Endothelial cell of umbilical vein (primary cell): ENCODE data around the gene XPOT. TPM values are rescaled to one million over a fixed set of nuclear protein-coding genes. Genes with fewer than 3 reads are reported as not detected.

ENCODE experiments used
- BruUV-seq: library from RNA; stranded (reverse); fragments of 400-500 nt; replicated peaks from 2 replicates; lab custom pipeline; 2021; lab: Mats Ljungman, UMichigan
- CTCF ChIA-PET: fragments of 300-600, 350-600 bp; sonication (Branson Sonifier 250); formaldehyde crosslinking; loops from one replicate; lab custom pipeline; 2021; ENCODE audit warnings: antibody characterized with exemption, inconsistent platforms; lab: Charles Lee
- POLR2A ChIA-PET: fragments of 300-600, 350-600 bp; sonication (Branson Sonifier 250); formaldehyde crosslinking; loops from one replicate; lab custom pipeline; 2021; ENCODE audit warnings: antibody characterized with exemption, inconsistent platforms; lab: Charles Lee
- DNase-seq: peaks from one replicate; pipeline ENCODE4 v3.0.0-alpha.2; 2011; ENCODE audit warnings: low read depth, low spot score
- FAIRE-seq: peaks from 2 replicates; lab custom pipeline; 2011; peaks lifted over from hg19 to GRCh38; lab: Jason Lieb, UNC
- H2AFZ ChIP-seq: 2 replicates; pipeline ENCODE4 v1.6.0; 2012; ENCODE audit warnings: low read depth, low read length, control low read depth, inconsistent platforms
- H3K27ac ChIP-seq: 2 replicates; pipeline ENCODE4 v1.5.1; 2011; ENCODE audit warnings: low read depth, mild to moderate bottlenecking, control low read depth, low read length, moderate library complexity; ENCODE audit not compliant: insufficient read depth
- H3K27me3 ChIP-seq, 2 experiments: 2 replicates each; pipeline versions ENCODE4 v1.6.0 to v1.6.1; 2011; ENCODE audit warnings: low read length in 2 of 2, mixed read lengths in 1 of 2; ENCODE audit not compliant: control insufficient read depth in 2 of 2, insufficient read depth in 2 of 2
- H3K36me3 ChIP-seq, 2 experiments: 2 replicates in 1 of 2; 3 replicates in 1 of 2; pipeline ENCODE4 v1.5.1; 2011; ENCODE audit warnings: low read length in 2 of 2, mild to moderate bottlenecking in 1 of 2, moderate library complexity in 1 of 2; ENCODE audit not compliant: control insufficient read depth in 2 of 2, insufficient read depth in 2 of 2; ENCODE audit errors: extremely low read depth in 1 of 2
- H3K4me1 ChIP-seq: 3 replicates; pipeline ENCODE4 v1.5.1; 2011; ENCODE audit warnings: mild to moderate bottlenecking, low read length; ENCODE audit not compliant: control insufficient read depth, insufficient read depth; ENCODE audit errors: extremely low read depth
- H3K4me2 ChIP-seq: 2 replicates; pipeline ENCODE4 v1.6.1; 2011; ENCODE audit warnings: low read length, control low read depth, mixed read lengths; ENCODE audit not compliant: insufficient read depth
- H3K4me3 ChIP-seq, 3 experiments: fragments of 200-600 bp in 1 of 3; sonication (generic), shearing (Covaris generic) in 1 of 3; replicated peaks in 1 of 3; 2 replicates each; pipeline ENCODE4 v1.5.1; 2011 to 2016; ENCODE audit warnings: control low read depth in 3 of 3, low read length in 3 of 3, mild to moderate bottlenecking in 2 of 3, inconsistent platforms in 1 of 3, low read depth in 1 of 3, moderate library complexity in 1 of 3; ENCODE audit not compliant: insufficient read depth in 1 of 3
- H3K79me2 ChIP-seq: 2 replicates; pipeline ENCODE4 v1.6.0; 2012; ENCODE audit warnings: low read length, inconsistent platforms; ENCODE audit not compliant: control insufficient read depth, insufficient read depth
- H3K9ac ChIP-seq: replicated peaks from 2 replicates; pipeline ENCODE3; 2011; ENCODE audit warnings: low read length, control low read depth; ENCODE audit not compliant: insufficient read depth; ENCODE audit errors: extremely low read depth
- H3K9me1 ChIP-seq: replicated peaks from 3 replicates; pipeline ENCODE4 v1.6.0; 2011; ENCODE audit warnings: mild to moderate bottlenecking, low read length; ENCODE audit not compliant: control insufficient read depth, insufficient read depth; ENCODE audit errors: extremely low read depth
- H3K9me3 ChIP-seq: replicated peaks from 2 replicates; pipeline ENCODE4 v1.5.1; 2012; ENCODE audit warnings: low read length, inconsistent platforms; ENCODE audit not compliant: control insufficient read depth, insufficient read depth
- H4K20me1 ChIP-seq: replicated peaks from 2 replicates; pipeline ENCODE3; 2011; ENCODE audit warnings: mild to moderate bottlenecking, low read length; ENCODE audit not compliant: control insufficient read depth, insufficient read depth; ENCODE audit errors: extremely low read depth
- CTCF ChIP-seq, 2 donors: IDR thresholded peaks; 1 replicate in 1 of 2; 2 replicates in 1 of 2; pipeline ENCODE4 v1.5.1; 2011; ENCODE audit warnings: low read length in 2 of 2, mild to moderate bottlenecking in 2 of 2, moderate library complexity in 2 of 2, control low read depth in 1 of 2, inconsistent platforms in 1 of 2, low read depth in 1 of 2; ENCODE audit not compliant: insufficient read depth in 1 of 2; ENCODE audit errors: extremely low read depth in 1 of 2
- EZH2 ChIP-seq: IDR thresholded peaks from 2 replicates; pipeline ENCODE4 v1.6.1; 2012; ENCODE audit warnings: borderline replicate concordance, low read depth, mild to moderate bottlenecking, moderate library complexity, low read length, inconsistent platforms; ENCODE audit not compliant: severe bottlenecking
- FOS ChIP-seq: IDR thresholded peaks from 2 replicates; pipeline ENCODE4 v1.6.1; 2011; ENCODE audit warnings: mild to moderate bottlenecking, low read length, moderate library complexity, borderline replicate concordance; ENCODE audit not compliant: insufficient read depth
- GATA2 ChIP-seq: IDR thresholded peaks from 2 replicates; pipeline ENCODE4 v1.7.0; 2011; ENCODE audit warnings: low read depth, mild to moderate bottlenecking, moderate library complexity, mixed read lengths, low read length; ENCODE audit not compliant: insufficient read length, insufficient read depth
- JUN ChIP-seq: IDR thresholded peaks from 2 replicates; pipeline ENCODE4 v1.6.1; 2011; ENCODE audit warnings: borderline replicate concordance, low read depth; ENCODE audit not compliant: insufficient read length, insufficient read depth
- MAX ChIP-seq: IDR thresholded peaks from 2 replicates; pipeline ENCODE4 v1.6.1; 2011; ENCODE audit not compliant: insufficient read depth, insufficient read length
- MYC ChIP-seq: IDR thresholded peaks from one replicate; pipeline ENCODE4 v1.6.1; 2011; ENCODE audit warnings: mild to moderate bottlenecking, low read depth, low read length
- POLR2A ChIP-seq: IDR thresholded peaks from 2 replicates; pipeline ENCODE4 v1.6.1; 2012; ENCODE audit warnings: low read depth, mild to moderate bottlenecking, control low read depth, low read length
- POLR2AphosphoS5 ChIP-seq: IDR thresholded peaks from 2 replicates; pipeline ENCODE4 v1.6.1; 2012; ENCODE audit warnings: low read depth, mild to moderate bottlenecking, control low read depth, low read length, moderate library complexity; ENCODE audit not compliant: insufficient read depth
- dilution Hi-C: fragments of 300-500 bp; cut with MboI; formaldehyde crosslinking; loops from one replicate; pipeline ENCODE4 v1.15.0; 2019; ENCODE audit warnings: low sequenced_read_pairs; ENCODE audit not compliant: extremely low pct_ligation_motif_present
- intact Hi-C: fragments of 100-400 bp; cut with micrococcal nuclease; formaldehyde crosslinking; loops from one replicate; pipeline ENCODE4 v1.10.0; 2022
- polyA plus RNA-seq, 4 experiments: library from polyadenylated mRNA; depleted of rRNA in 3 of 4; stranded (reverse) in 3 of 4; unstranded in 1 of 4; fragments of >200 nt; gene quantifications; 2 replicates each; pipeline versions ENCODE4 v1.2.1 to v1.2.3, GENCODE V29; 2011 to 2012; ENCODE audit warnings: missing spikeins in 1 of 4
- total RNA-seq: library from RNA; stranded (reverse); gene quantifications from 2 replicates; pipeline ENCODE4 v1.2.3, GENCODE V29; 2021

Gene XPOT
- total and polyA plus RNA-seq, 2 donors (not counting 3 experiments of a cell fraction or from before 2014, with no cell fraction given), result 21.9 to 88.9 TPM

- H3K9me3 ChIP-seq, result no peaks in the 10 kb centered on the region
- H3K4me3 ChIP-seq, result no peak overlapping the region
- CTCF ChIA-PET, result no interaction called here
- POLR2A ChIA-PET, result no interaction called here
- H3K79me2 ChIP-seq, result peaks cover 35% of the 10 kb centered on the region
- FAIRE-seq (no peak), DNase-seq (no peak)
- no peaks in the 10 kb centered on the region for H3K27me3 ChIP-seq
- dilution Hi-C loops (no loop called here), intact Hi-C loops (no loop called here)
- no peaks in the 10 kb centered on the region for H3K9me1 ChIP-seq
- H3K27ac ChIP-seq, result no peak overlapping the region
- no peaks in the 10 kb centered on the region for H3K4me1 ChIP-seq
- no peak overlapping the region for H3K9ac ChIP-seq
- BruUV-seq, result no TSS peak
- TF ChIP-seq JUN (no peak), EZH2 (no peak), MAX (no peak), GATA2 (no peak), MYC (no peak), POLR2AphosphoS5 (no peak), FOS (no peak), POLR2A (no peak), CTCF (IDR thresholded peaks at IDR 0.05; ENCODE audit: extremely low read depth in 1 of 2, insufficient read depth in 1 of 2, low read depth in 1 of 2, low read length in 2 of 2) (no peak)
- H3K36me3 ChIP-seq, result peaks cover 11 to 14% of the 10 kb centered on the region in 2 experiments
- H2AFZ ChIP-seq, result no peak overlapping the region
- H3K4me2 ChIP-seq, result no peak overlapping the region
- H4K20me1 ChIP-seq, result peaks cover 5% of the 10 kb centered on the region
These were observed 72.7 kb downstream of the XPOT start for GRCh38 chr12:64476844-64477243.
